Trophoblast cell (in vitro differentiated cells and primary cell): ENCODE results near the gene NFATC1. TPM values are rescaled to one million over a fixed set of nuclear protein-coding genes. Genes with fewer than 3 reads are reported as not detected.

Experiments used
- DNase-seq, 2 donors: peaks; one replicate each; pipeline ENCODE4 v3.0.0-alpha.2; 2016
- H2AFZ ChIP-seq: 2 replicates; pipeline ENCODE4 v1.6.1; 2013; ENCODE audit warnings: low read length, moderate library complexity, mild to moderate bottlenecking; ENCODE audit not compliant: insufficient read depth, poor library complexity
- H2AK5ac ChIP-seq: 2 replicates; pipeline ENCODE4 v1.6.1; 2013; ENCODE audit warnings: mild to moderate bottlenecking, low read length
- H2BK120ac ChIP-seq: 2 replicates; pipeline ENCODE4 v1.6.1; 2013; ENCODE audit warnings: low read length, mild to moderate bottlenecking, moderate library complexity; ENCODE audit not compliant: insufficient read depth, poor library complexity
- H2BK12ac ChIP-seq: 2 replicates; pipeline ENCODE4 v1.6.1; 2013; ENCODE audit warnings: mild to moderate bottlenecking, low read length, moderate library complexity
- H2BK5ac ChIP-seq: 2 replicates; pipeline ENCODE4 v1.6.1; 2013; ENCODE audit warnings: low read length, low read depth, moderate library complexity, mild to moderate bottlenecking; ENCODE audit not compliant: poor library complexity
- H3K14ac ChIP-seq: 2 replicates; pipeline ENCODE4 v1.6.1; 2013; ENCODE audit warnings: mild to moderate bottlenecking, low read length
- H3K18ac ChIP-seq: 2 replicates; pipeline ENCODE4 v1.6.1; 2013; ENCODE audit warnings: mild to moderate bottlenecking, low read length
- H3K23ac ChIP-seq: 2 replicates; pipeline ENCODE4 v1.6.1; 2013; ENCODE audit warnings: low read length
- H3K27ac ChIP-seq: 2 replicates; pipeline ENCODE4 v1.5.1; 2013; ENCODE audit warnings: low read depth, mild to moderate bottlenecking, inconsistent platforms, low read length, moderate library complexity
- H3K27me3 ChIP-seq: 2 replicates; pipeline ENCODE4 v1.6.1; 2013; ENCODE audit warnings: inconsistent platforms, mild to moderate bottlenecking, low read length, moderate library complexity; ENCODE audit not compliant: insufficient read depth
- H3K36me3 ChIP-seq, 2 experiments: 1 replicate in 1 of 2; 2 replicates in 1 of 2; pipeline ENCODE4 v1.6.1; 2013; ENCODE audit warnings: low read length in 2 of 2, mild to moderate bottlenecking in 2 of 2, moderate library complexity in 1 of 2; ENCODE audit not compliant: insufficient read depth in 2 of 2, control insufficient read depth in 1 of 2
- H3K4ac ChIP-seq: 2 replicates; pipeline ENCODE4 v1.6.1; 2013; ENCODE audit warnings: low read depth, mild to moderate bottlenecking, low read length, moderate library complexity
- H3K4me1 ChIP-seq, 2 experiments: 1 replicate in 1 of 2; 2 replicates in 1 of 2; pipeline ENCODE4 v1.6.1; 2013; ENCODE audit warnings: low read length in 2 of 2, mild to moderate bottlenecking in 2 of 2, moderate library complexity in 1 of 2; ENCODE audit not compliant: insufficient read depth in 2 of 2, control insufficient read depth in 1 of 2
- H3K4me2 ChIP-seq: 2 replicates; pipeline ENCODE4 v1.6.1; 2013; ENCODE audit warnings: inconsistent platforms, mild to moderate bottlenecking, low read length, moderate library complexity
- H3K4me3 ChIP-seq: 2 replicates; pipeline ENCODE4 v1.5.1; 2013; ENCODE audit warnings: mild to moderate bottlenecking, low read depth, low read length, inconsistent platforms
- H3K79me1 ChIP-seq: one replicate; pipeline ENCODE4 v1.6.1; 2013; ENCODE audit warnings: low read length
- H3K79me2 ChIP-seq: 2 replicates; pipeline ENCODE4 v1.6.1; 2013; ENCODE audit warnings: low read length, mild to moderate bottlenecking; ENCODE audit not compliant: control insufficient read depth, insufficient read depth, poor library complexity
- H3K9ac ChIP-seq: 2 replicates; pipeline ENCODE4 v1.6.1; 2013; ENCODE audit warnings: mild to moderate bottlenecking, low read length
- H3K9me3 ChIP-seq: 2 replicates; pipeline ENCODE4 v1.6.1; 2013; ENCODE audit warnings: low read depth, mild to moderate bottlenecking, control low read depth, inconsistent platforms, low read length; ENCODE audit not compliant: insufficient read depth
- H4K12ac ChIP-seq: 2 replicates; pipeline ENCODE4 v1.6.1; 2013; ENCODE audit warnings: low read depth, mild to moderate bottlenecking, low read length, moderate library complexity
- H4K8ac ChIP-seq: 2 replicates; pipeline ENCODE4 v1.6.1; 2013; ENCODE audit warnings: low read depth, mild to moderate bottlenecking, low read length, moderate library complexity
- H4K91ac ChIP-seq: one replicate; pipeline ENCODE4 v1.6.1; 2013; ENCODE audit warnings: low read depth, mild to moderate bottlenecking, low read length, moderate library complexity
- whole genome bisulfite sequencing: extraction: QIAGEN DNeasy Blood & Tissue Kit; methylation state at CpG from one replicate; pipeline ENCODE4 v1.1.7; 2013; ENCODE audit warnings: missing lambda C conversion rate; ENCODE audit not compliant: insufficient read length, insufficient coverage; ENCODE audit errors: extremely low coverage; 5-methylcytosine and 5-hydroxymethylcytosine counted together
- polyA plus RNA-seq: library from polyadenylated mRNA; stranded (reverse); fragments of 200-250 nt; gene quantifications from 2 replicates; pipeline ENCODE4 v1.2.3, GENCODE V29; 2013

The NFATC1 gene
- polyA plus RNA-seq, result 3.9 and 4.4 TPM in 2 replicates

- Histone ChIP-seq H3K23ac (no peak within 1 kb of the TSS), H3K79me2 (peaks cover 1% of the 10 kb centered on the region), H3K18ac (no peak within 1 kb of the TSS), H3K9ac (no peak within 1 kb of the TSS), H3K79me1 (no peaks in the 10 kb centered on the region), H2BK5ac (no peak within 1 kb of the TSS), H2BK12ac (no peak within 1 kb of the TSS), H4K91ac (no peak within 1 kb of the TSS), H4K8ac (no peak within 1 kb of the TSS), H3K36me3 (no peaks in the 10 kb centered on the region), H3K14ac (no peak within 1 kb of the TSS), H3K27ac (no peak within 1 kb of the TSS), H3K4me1 (peaks cover 0 to 9% of the 10 kb centered on the region in 2 experiments), H3K4ac (no peak within 1 kb of the TSS), H3K27me3 (peaks cover 70% of the 10 kb centered on the region), H2AFZ (no peak within 1 kb of the TSS), H3K9me3 (no peaks in the 10 kb centered on the region), H4K12ac (no peak within 1 kb of the TSS), H2AK5ac (no peak within 1 kb of the TSS), H2BK120ac (no peak within 1 kb of the TSS), H3K4me3 (peak within 1 kb of the TSS; percentile 46), H3K4me2 (peak within 1 kb of the TSS; percentile 91)
- no CpG with 5 or more reads among the region's 91 CpGs for WGBS
- peak; percentile 15 to 71 for DNase-seq
Measured at GRCh38 chr18:79395761-79396404, at the start of gene NFATC1. TSS of gene NFATC1 (plus strand) at chr18:79395930. CDS start at chr18:79396225, 295 bp downstream.

GRCh38 chr18:79345981-79346380 is 49.7 kb upstream of the NFATC1 start:
- H3K79me1 ChIP-seq, result no peaks in the 10 kb centered on the region
- DNase-seq, result no peak
- H4K91ac ChIP-seq, result no peak overlapping the region
- no CpG with 5 or more reads among the region's 26 CpGs for WGBS
- H3K79me2 ChIP-seq, result no peaks in the 10 kb centered on the region
- H3K9me3 ChIP-seq, result peaks cover 8% of the 10 kb centered on the region
- no peak overlapping the region for H2BK120ac ChIP-seq
- H2AK5ac ChIP-seq, result no peak overlapping the region
- H2BK5ac ChIP-seq, result no peak overlapping the region
- no peaks in the 10 kb centered on the region for H3K27me3 ChIP-seq
- no peak overlapping the region for H3K14ac ChIP-seq
- no peak overlapping the region for H2AFZ ChIP-seq
- H2BK12ac ChIP-seq, result no peak overlapping the region
- no peaks in the 10 kb centered on the region for H3K4me1 ChIP-seq
- H3K4ac ChIP-seq, result no peak overlapping the region
- no peak overlapping the region for H3K9ac ChIP-seq
- H3K4me3 ChIP-seq, result peak overlapping the region; percentile 29
- H3K23ac ChIP-seq, result peak overlapping the region; percentile 23
- peaks cover 23 to 29% of the 10 kb centered on the region in 2 experiments for H3K36me3 ChIP-seq
- no peak overlapping the region for H3K18ac ChIP-seq
- no peak overlapping the region for H4K8ac ChIP-seq
- H3K27ac ChIP-seq, result no peak overlapping the region
- H4K12ac ChIP-seq, result no peak overlapping the region
- no peak overlapping the region for H3K4me2 ChIP-seq

DNA sequence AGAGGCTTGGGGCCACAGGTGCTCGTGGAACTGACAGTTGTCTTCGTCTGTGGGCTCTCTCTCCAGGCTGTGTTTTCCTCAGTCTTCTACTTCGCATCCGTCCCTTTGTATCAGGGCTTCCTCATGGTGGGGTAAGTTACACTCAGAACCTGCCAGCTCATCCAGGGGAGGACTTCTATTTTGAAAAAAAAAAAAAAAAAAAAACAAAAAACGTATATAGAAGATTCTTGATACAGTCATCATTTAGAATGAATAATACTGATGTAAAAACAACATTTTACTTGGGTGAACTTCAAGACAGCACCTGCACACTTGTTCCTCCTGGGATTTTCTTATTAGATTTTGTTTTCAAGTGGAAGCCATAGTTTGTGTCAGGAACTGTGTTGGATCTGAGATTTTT is 47.7 kb upstream of the NFATC1 start:
- H3K9ac ChIP-seq, result no peak overlapping the region
- WGBS, result no CpG with 5 or more reads among the region's 5 CpGs
- no peaks in the 10 kb centered on the region for H3K4me1 ChIP-seq
- H3K4ac ChIP-seq, result no peak overlapping the region
- no peak overlapping the region for H2BK12ac ChIP-seq
- no peak overlapping the region for H3K23ac ChIP-seq
- no peaks in the 10 kb centered on the region for H3K79me2 ChIP-seq
- H3K9me3 ChIP-seq, result peaks cover 6% of the 10 kb centered on the region
- no peak overlapping the region for H2BK120ac ChIP-seq
- H4K8ac ChIP-seq, result no peak overlapping the region
- H2BK5ac ChIP-seq, result no peak overlapping the region
- no peak overlapping the region for H3K4me3 ChIP-seq
- no peak overlapping the region for H3K4me2 ChIP-seq
- no peaks in the 10 kb centered on the region for H3K79me1 ChIP-seq
- no peaks in the 10 kb centered on the region for H3K27me3 ChIP-seq
- DNase-seq, result no peak
- no peak overlapping the region for H2AFZ ChIP-seq
- no peak overlapping the region for H3K27ac ChIP-seq
- H4K91ac ChIP-seq, result no peak overlapping the region
- H3K36me3 ChIP-seq, result peaks cover 23 to 29% of the 10 kb centered on the region in 2 experiments
- H4K12ac ChIP-seq, result no peak overlapping the region
- H3K14ac ChIP-seq, result no peak overlapping the region
- H2AK5ac ChIP-seq, result no peak overlapping the region
- H3K18ac ChIP-seq, result no peak overlapping the region

DNA sequence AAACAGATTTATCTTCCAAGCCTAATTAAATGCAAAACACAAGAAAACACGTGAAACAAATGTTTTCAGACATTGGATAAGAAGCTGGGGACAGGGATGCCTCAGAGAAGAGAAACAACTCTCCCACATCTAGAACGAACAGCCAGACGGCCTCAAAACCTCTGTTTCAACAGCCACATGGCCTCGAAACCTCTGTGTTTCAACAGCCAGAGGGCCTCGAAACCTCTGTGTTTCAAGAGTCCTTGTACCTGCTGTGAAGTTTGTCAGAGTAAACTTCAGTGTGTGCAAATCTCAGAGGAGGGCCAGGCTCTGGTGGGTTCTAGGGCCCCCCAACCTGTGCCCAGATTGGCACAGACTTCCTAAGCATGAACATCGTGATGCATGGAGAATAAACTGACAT is 43.3 kb upstream of the NFATC1 start:
- Histone ChIP-seq H3K9me3 (peaks cover 2% of the 10 kb centered on the region), H3K4me1 (no peaks in the 10 kb centered on the region), H3K4me3 (no peak overlapping the region), H2BK5ac (no peak overlapping the region), H3K79me2 (no peaks in the 10 kb centered on the region), H2BK120ac (no peak overlapping the region), H3K4me2 (no peak overlapping the region), H4K12ac (no peak overlapping the region), H3K79me1 (no peaks in the 10 kb centered on the region), H3K18ac (no peak overlapping the region), H4K91ac (no peak overlapping the region), H3K27me3 (no peaks in the 10 kb centered on the region), H3K14ac (no peak overlapping the region), H3K9ac (no peak overlapping the region), H4K8ac (no peak overlapping the region), H3K27ac (no peak overlapping the region), H3K4ac (no peak overlapping the region), H2AFZ (no peak overlapping the region), H2BK12ac (no peak overlapping the region), H2AK5ac (no peak overlapping the region), H3K36me3 (peaks cover 3 to 4% of the 10 kb centered on the region in 2 experiments), H3K23ac (no peak overlapping the region)
- no CpG with 5 or more reads among the region's 6 CpGs for WGBS
- no peak for DNase-seq
